A673 (cell line): ENCODE results near the gene LDB3.

Experiments
- EZH2 ChIP-seq: fragments of 200-600 bp; sonication (generic); IDR thresholded peaks from 2 replicates; pipeline ENCODE4 v1.6.1; 2017; ENCODE audit warnings: borderline replicate concordance, low read depth, mild to moderate bottlenecking, mixed read lengths, antibody characterized with exemption, low read length; ENCODE audit not compliant: poor library complexity, severe bottlenecking
- TF ChIP-seq, protein P1 (sequence below): fragments of 300-800, 200-600 bp; sonication (generic); conservative IDR thresholded peaks from 2 replicates; pipeline ENCODE4 v1.5.1; 2017; ENCODE audit warnings: low read depth, mild to moderate bottlenecking, antibody characterized with exemption, low read length, moderate library complexity, mixed read lengths

DNA sequence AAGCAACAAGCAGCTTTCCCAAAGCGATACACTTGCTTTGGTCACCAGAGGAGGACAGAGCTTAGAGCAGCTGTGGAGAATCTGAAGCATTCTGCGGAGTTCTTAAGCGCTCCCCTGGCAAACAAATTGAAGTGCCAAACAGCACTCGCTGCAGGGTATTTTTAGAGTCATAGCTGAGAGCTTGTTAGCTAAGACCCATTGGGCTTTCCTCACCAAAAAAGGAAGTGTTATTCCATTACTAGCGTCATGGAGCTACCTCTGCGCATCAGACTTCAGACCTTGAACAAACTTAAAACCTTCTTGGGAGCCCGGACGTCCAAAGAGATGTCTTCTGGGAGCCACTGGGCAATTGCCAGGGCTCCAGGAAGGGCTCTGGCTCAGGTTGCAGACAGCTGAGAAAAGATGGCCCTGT lies 65.0 kb downstream of the LDB3 start:
- TF ChIP-seq, protein P1, sequence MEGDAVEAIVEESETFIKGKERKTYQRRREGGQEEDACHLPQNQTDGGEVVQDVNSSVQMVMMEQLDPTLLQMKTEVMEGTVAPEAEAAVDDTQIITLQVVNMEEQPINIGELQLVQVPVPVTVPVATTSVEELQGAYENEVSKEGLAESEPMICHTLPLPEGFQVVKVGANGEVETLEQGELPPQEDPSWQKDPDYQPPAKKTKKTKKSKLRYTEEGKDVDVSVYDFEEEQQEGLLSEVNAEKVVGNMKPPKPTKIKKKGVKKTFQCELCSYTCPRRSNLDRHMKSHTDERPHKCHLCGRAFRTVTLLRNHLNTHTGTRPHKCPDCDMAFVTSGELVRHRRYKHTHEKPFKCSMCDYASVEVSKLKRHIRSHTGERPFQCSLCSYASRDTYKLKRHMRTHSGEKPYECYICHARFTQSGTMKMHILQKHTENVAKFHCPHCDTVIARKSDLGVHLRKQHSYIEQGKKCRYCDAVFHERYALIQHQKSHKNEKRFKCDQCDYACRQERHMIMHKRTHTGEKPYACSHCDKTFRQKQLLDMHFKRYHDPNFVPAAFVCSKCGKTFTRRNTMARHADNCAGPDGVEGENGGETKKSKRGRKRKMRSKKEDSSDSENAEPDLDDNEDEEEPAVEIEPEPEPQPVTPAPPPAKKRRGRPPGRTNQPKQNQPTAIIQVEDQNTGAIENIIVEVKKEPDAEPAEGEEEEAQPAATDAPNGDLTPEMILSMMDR: no peak
- no peak for TF ChIP-seq EZH2
